Measurements from ENCODE around the gene VGF.
"Not testable (repeated sequence)": the region's sequence is repeated elsewhere in the genome, so short reads cannot be mapped to it uniquely, and the experiment has no call there.

Gene VGF

DNA sequence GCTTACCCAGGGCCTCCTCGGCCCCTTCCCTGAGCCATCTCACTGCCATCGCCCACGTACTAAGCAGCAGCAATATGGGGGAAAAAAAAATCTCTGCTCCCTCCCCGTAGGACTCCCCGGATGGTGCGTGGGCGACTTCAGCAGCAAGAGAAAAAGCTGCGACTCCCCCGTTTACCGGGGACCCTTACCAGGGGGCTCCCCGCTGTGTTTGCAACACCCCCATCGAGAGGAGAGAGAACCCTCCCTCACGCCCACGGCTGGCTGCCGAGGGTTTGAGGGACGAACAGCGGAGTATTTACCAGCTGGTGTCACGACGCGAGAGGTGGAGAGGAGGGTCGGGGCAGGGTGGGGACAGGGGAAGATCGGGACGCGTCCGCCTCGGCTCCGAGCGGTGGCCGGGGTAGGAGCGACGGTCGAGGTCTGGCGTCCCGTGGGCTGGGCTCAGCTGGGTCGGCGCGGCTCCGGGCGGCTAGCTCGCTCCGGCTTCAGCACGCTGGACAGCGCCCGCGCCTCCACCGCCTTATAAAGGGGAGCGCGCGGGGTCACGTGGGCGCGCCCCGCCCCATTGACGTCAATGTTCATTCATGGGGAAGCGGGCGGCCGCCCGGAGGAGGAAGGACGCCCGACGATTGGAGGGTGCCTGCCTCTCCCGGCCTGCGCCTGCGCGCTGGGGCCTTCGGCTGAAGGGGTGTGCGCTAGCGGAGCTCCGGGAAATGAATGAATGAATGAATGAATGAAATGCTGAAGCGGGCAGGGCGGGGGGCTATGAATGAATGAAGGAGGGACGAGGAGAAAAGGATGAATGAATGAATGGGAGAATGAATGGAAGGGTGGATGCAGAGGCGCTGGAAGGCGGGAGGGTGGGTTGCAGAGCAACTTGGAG is at the start of gene VGF:
Gene VGF (minus strand): TSS at position 495 of the 883 bp plus-strand sequence. CDS start 726 bp downstream, outside the sequence.
- peak; percentile 99 for DNase-seq
- in situ Hi-C loops (cut with HindIII; ENCODE audit: low pct_ligation_motif_present, low pct_unique_long_range_greater_than_20kb, low sequenced_read_pairs): no loop called here

DNA sequence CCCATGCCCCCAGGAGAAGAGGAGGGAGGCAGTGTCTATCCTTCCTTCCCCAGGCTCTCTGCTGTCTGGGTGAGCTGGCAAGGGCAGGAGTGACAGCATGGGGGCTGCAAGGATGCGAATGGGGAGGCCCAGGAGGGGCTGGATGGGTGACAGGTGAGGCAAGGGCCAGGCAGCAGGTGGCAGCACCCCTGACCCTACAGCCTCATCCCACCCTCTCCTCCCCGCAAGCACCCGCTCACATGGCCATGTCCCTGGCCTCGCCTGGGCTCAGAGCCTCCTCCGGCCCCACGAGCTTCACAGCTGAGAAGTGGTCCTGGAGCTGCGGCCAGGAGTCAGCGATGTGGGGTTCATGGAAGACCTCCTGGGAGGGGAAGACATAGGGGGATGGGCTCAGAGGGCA is 46.6 kb upstream of the VGF start:
- no peak for DNase-seq
- in situ Hi-C loops (cut with HindIII; ENCODE audit: low pct_ligation_motif_present, low pct_unique_long_range_greater_than_20kb, low sequenced_read_pairs): no loop called here

DNA sequence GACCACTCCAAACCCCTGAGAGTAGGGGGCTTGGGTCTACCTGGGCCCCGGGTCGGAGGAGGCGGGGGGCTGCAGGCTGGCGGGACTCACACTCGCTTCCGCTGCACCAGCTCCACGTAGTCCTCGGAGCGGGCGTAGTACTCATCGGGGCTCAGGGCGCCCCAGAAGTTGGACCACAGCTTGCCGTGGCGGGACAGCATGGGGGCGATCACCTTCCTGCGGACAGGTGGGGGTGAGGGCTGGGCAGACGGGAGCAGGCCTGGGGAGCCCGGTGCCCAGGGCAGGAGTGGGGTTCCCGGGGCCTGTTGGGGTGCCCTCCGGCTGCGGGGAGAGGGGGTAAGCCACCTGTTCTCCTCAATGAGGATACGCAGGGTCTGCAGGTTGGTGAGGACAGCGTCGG is 46.1 kb upstream of the VGF start:
- no peak for DNase-seq
- in situ Hi-C loops (cut with HindIII; ENCODE audit: low pct_ligation_motif_present, low pct_unique_long_range_greater_than_20kb, low sequenced_read_pairs): no loop called here

DNA sequence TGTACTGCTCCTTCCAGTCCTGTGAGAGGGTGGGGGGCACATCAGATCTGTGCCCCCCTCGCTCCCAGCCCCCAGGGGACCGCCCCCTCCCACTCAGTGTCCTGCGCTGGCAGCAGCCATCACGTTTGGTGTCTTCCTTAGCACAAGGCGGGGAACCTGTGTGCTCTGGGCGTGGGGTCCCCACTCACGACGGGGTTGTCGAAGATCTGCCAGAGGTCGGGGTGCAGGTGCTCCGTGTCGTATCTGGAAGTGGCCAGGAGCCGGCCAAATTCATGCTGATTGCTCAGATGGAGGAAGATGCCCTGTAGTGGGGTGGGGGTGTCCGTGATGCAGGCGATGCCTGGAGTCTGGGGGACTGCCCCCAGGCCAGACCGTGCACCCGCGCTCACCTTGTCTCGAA is 44.8 kb upstream of the VGF start:
- in situ Hi-C loops (cut with HindIII; ENCODE audit: low pct_ligation_motif_present, low pct_unique_long_range_greater_than_20kb, low sequenced_read_pairs): no loop called here
- DNase-seq: no peak

DNA sequence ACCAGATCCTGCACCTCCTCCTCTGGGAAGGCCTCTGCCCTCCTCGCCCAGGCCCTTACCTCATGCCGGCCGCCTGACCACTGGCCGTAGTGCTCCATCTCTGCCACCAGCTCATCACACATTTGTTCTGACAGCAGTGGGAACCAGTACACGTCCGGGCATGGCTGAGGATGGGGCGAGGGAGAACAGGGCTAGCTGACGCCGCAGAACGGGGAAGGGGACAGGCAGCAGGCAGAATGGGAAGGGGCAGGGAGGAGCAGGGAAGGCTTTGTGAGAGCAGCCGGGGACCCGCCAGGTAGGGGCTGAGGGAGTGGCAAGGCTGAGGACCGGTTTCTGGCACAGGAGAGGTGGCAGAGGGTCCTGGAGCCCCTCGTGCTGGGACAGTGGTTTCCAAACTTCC is 43.4 kb upstream of the VGF start:
- DNase-seq: no peak
- in situ Hi-C loops (cut with HindIII; ENCODE audit: low pct_ligation_motif_present, low pct_unique_long_range_greater_than_20kb, low sequenced_read_pairs): no loop called here

DNA sequence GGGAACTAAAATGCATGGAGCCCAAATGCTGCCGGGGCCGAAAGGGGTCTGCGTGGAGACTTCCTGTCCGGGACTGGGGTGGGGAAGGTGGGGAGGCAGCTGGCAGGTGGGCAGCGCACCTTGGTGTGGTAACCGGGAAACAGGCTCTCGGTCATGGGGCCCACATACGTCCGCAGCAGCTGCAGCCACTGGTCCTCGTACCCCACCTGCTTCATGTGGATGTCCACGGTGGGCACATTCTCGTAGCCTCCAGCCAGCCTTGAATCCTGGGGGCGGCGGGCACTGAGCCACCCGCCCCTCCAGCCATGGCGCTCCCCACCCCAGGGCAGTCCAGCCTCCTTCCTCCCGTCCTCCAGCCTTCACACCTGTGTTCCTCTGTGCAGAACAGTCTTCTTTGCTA is 42.1 kb upstream of the VGF start:
- in situ Hi-C loops (cut with HindIII; ENCODE audit: low pct_ligation_motif_present, low pct_unique_long_range_greater_than_20kb, low sequenced_read_pairs): no loop called here
- DNase-seq: no peak

DNA sequence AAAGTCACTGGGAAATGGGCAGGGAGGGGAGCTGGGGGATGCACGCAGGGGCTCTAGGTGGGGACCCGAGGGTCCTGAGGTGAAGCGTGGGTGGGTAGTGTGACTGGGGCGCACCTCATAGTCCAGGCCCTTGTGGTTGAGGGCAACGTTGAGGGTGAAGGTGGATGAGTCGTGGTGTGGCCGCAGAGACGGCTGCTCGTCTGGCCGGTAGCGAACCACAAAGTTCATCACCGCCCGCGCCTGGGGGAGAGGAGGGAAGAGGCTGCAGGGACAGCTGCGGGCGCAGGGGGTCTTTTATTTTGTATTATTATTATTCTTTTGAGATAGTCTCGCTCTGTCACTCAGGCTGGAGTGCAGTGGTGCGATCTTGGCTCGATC is 41.3 kb upstream of the VGF start:
- no peak for DNase-seq
- in situ Hi-C loops (cut with HindIII; ENCODE audit: low pct_ligation_motif_present, low pct_unique_long_range_greater_than_20kb, low sequenced_read_pairs): no loop called here

DNA sequence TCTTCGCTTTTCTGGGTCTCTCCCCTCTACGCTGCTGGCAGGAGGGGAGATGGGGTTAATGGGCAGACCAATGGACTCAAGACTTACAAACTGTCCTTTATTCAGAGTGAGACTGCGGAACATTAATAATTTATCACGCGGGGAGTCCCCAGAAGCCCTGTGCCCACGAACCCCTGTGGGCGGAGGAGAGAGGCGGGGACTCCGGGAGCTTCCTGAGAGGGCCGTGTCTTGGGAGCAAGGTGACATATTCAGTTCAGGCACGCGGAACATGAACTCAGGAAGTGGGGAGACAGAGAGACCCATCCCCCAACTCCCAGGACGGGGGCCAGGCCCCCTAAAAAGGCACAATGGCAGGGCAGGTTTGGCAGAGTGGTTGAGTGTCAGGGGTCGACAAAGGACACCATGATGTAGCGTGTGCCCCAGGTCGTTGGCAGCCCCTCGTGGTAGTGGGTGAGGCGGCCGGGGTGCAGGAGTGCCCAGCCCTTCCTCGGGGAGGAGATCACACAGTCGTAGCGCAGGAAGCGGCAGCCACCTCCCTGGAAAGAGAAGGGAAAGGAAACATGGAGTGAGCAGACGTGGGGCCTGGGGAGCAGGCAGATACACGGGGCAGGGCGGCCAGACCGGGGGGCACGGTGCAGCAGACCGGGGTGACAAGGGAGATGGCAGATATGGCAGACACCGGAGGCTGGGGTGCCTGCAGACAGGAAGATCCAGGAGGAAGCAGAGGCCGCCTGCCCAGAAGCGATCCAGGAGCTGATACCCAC is 40.7 kb upstream of the VGF start:
- DNase-seq: no peak
- in situ Hi-C loops (cut with HindIII; ENCODE audit: low pct_ligation_motif_present, low pct_unique_long_range_greater_than_20kb, low sequenced_read_pairs): no loop called here

DNA sequence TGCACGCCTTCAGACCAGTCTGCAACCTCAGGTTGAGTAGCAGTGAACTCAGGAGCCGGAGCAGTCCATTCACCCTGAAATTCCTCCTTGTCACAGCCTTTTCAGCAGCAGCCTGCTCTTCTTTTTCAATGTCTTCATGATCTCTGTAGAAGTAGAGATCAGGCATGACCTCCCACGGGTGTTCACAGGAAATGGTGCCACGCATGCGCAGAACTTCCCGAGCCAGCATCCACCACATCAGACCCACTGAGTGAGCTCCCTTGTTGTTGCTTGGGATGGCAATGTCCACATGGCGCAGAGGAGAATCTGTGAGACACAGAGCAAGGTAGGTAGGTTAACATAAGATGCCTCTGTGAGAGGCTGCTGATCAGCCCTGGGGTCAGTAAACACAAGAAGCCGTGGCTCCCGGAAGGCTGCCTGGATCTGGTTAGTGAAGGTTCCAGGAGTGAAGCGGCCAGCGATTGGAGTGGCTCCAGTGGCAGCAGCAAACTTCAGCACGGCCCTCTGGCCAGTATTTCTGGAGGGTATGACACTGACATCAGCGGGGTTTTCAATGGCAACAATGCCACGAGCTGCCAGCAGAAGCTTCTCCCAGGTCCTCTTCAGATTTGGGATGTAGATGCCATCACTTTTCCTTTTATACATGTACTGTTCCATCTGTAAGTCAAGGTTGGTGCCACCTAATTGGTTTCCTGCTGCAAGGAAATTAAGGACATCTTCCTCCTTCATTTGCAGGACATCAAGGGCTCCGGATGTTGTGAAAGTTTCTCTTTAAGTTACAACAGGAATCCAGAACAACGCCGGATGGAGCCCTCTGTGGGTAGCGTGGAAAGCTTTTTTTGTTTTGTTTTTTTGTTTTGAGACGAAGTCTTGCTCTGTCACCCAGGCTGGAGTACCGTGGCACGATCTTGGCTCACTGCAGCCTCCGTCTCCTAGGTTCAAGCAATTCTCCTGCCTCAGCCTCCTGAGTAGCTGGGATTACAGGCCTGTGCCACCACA is 38.7 kb upstream of the VGF start:
- in situ Hi-C loops (cut with HindIII; ENCODE audit: low pct_ligation_motif_present, low pct_unique_long_range_greater_than_20kb, low sequenced_read_pairs); DNase-seq: not testable (repeated sequence)

DNA sequence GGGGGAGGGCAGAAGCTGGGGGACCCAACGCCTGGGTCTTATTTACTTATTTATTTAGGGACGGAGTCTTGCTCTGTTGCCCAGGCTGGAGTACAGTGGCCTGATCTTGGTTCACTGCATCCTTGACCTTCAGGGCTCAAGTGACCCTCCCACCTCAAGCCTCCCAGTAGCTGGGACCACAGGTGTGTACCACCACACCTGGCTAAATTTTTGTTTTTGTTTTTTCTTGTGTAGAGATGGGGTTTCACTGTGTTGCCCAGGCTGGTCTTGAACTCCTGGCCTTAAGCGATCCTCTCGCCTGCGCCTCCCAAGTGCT is 37.2 kb upstream of the VGF start:
- in situ Hi-C loops (cut with HindIII; ENCODE audit: low pct_ligation_motif_present, low pct_unique_long_range_greater_than_20kb, low sequenced_read_pairs): no loop called here
- no peak for DNase-seq

DNA sequence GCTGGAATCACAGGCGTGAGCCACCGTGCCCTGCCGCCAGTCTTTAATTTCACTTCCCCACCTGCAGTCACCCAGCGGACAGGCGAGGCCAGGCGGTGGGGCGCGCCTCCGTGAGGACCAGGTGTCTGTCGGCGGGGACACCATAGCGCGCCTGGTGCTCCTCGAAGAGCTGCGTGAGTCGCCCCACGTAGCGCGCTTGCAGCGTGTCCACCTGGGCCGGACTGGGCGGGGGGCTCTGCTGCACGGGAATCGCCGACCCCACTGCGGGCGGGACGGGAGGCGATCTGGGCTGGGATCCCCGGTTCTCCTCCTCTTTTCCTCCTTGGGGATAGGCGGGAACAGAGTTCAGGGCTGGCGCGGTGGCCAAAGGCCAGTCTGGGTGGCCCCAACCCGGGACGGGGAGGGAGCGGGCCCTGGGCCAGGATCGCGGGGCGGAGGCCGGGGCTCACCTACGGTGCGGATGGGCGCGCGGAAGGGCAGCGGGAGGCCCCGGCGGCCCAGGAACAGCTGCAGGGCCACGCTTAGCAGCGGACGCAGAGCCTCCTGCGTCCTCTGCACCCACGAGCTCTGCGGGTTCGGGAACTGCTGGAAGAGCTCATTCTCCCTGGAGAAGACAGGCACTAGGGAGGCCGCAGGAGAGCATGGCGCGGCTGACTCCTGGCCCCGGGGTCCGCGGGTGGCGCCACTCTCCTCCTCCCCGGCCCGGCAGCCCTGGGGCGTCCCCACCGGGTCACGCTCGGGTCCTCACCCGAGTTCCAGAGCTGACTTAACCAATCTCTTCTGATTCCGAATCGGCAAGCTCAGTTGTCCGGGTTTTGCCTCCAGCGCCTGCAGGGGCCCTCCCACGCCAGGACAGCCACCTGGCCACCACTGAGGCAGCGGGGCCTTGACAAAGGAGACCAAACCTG is 36.6 kb upstream of the VGF start:
- in situ Hi-C loops (cut with HindIII; ENCODE audit: low pct_ligation_motif_present, low pct_unique_long_range_greater_than_20kb, low sequenced_read_pairs): no loop called here
- no peak for DNase-seq

DNA sequence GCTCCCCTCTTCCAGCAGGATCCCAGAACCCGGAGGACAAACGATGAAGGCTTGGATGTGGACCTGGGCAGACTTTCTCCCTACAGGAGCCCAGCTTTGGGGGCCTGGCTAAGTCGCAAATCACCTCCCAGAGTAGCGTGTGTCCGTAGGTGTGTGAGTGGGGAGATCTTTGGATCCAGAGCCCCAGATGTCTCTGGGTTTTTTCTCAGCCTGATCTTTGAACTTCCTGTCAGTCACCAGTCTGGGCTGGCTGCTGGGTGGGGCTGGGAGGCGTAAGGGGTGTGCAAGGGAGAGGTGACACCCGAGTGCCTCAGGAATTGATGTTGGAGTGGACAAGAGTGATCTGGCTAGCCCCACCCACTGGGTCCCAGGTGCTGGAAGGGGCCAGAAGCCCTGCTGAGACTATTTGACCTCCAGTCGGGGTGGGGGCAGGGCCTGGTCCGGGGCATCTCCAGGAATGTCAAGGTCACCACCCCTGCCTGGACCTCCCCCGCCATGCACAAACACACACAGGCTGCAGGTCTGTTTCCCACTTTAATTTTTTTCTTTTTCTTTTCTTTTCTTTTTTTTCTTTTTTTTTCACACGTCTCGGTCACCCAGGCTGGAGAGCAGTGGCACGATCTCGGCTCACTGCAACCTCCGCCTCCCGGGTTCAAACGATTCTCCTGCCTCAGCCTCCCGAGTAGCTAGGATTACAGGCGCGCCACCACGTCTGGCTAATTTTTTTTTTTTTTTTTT is 35.7 kb upstream of the VGF start, which contains the start of gene MOGAT3:
Gene MOGAT3 (minus strand): TSS at position 175 of the 738 bp plus-strand sequence. CDS start 182 bp downstream, outside the sequence.
- DNase-seq: no peak
- in situ Hi-C loops (cut with HindIII; ENCODE audit: low pct_ligation_motif_present, low pct_unique_long_range_greater_than_20kb, low sequenced_read_pairs): no loop called here

DNA sequence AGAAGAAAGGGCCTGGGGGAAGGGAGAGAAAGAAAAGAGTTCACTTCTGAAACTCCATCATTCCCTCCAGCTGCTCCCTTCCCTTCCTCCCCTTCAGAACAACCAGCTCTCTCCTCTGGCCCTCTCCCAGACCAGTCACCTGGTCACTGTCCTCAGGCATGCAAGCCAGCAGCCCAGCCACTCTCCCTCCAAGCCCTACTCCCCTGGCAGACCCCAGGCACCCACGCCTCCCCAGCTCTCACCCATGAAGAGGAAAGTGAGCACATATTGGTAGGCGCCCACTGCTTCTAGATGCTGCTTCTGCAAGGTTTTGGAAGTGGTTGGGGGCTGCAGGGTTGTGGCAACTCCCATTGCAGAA is 35.1 kb upstream of the VGF start:
- DNase-seq: no peak
- in situ Hi-C loops (cut with HindIII; ENCODE audit: low pct_ligation_motif_present, low pct_unique_long_range_greater_than_20kb, low sequenced_read_pairs): no loop called here

DNA sequence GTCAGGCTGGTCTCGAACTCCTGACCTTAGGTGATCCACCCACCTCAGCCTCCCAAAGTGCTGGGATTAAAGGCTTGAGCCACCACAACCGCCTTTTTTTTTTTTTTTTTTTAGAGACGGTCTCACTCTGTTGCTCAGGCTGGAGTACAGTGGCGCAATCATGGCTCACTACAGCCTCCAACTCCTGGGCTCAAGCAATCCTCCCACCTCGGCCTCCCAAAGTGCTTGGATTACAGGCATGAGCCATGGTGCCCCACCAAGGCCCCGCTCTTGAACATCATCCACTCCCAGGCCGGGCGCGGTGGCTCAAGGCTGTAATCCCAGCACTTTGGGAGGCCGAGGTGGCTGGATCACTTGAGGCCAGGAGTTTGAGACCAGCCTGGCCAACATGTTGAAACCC is 34.2 kb upstream of the VGF start:
- DNase-seq; in situ Hi-C loops (cut with HindIII; ENCODE audit: low pct_ligation_motif_present, low pct_unique_long_range_greater_than_20kb, low sequenced_read_pairs): not testable (repeated sequence)

DNA sequence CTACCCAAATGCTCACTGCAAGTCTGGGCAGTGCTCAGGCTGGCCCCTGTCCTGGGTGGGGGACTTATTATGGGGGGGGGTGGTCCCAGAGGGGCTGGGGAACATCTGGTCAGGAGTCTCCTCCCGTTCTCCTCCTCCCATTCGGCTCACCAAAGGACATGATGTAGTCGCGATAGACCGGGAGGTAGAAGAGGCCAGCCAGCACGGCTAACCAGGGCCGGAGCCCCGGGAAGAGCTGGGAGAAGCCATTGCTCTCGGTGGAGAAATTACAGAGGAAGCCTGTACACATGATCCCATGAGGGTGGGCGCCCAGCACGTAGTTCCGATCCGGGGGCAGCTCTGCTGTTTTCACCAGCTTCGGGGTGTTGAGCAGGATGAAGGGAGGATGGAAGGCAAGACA is 33.1 kb upstream of the VGF start:
- in situ Hi-C loops (cut with HindIII; ENCODE audit: low pct_ligation_motif_present, low pct_unique_long_range_greater_than_20kb, low sequenced_read_pairs): no loop called here
- no peak for DNase-seq

DNA sequence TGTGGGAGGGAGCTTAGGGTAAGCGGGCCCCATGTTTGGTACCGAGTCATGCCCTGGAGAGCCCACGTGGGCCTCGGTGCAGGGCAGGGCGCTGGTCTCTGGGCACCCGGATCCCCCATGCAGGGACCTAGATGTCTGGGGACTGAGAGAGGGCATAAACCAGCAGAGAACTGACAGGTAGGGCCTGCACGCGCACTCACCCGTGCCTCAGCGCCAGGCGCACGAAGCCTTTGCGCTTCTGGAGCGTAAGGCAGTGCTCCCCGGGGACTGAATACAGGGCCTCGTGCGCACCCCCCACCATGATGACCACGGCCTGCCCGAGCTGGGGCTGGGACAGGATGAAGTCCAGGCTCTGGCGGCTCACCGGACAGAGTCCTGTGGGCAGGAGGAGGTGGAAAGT is 32.6 kb upstream of the VGF start:
- in situ Hi-C loops (cut with HindIII; ENCODE audit: low pct_ligation_motif_present, low pct_unique_long_range_greater_than_20kb, low sequenced_read_pairs): no loop called here
- DNase-seq: no peak

DNA sequence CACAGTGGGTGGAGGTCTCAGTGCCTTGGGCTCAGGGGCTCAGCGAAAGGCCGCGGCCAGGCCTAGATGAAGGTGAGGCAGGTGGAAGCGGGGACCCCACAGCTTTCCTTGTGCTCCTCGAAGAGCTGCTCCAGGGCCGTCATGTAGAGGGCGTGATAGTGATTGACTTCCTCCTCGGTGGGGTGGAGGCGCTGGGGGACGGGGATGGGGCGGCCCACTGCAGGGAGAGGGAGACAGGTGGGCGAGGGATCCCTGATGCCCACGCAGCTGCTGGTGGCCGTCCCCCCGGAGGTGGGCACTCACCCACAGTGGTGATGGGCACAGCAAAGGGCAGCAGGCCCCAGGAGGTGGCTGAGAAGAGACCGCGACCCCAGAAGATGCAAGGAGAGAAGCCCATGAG is 30.5 kb upstream of the VGF start:
- in situ Hi-C loops (cut with HindIII; ENCODE audit: low pct_ligation_motif_present, low pct_unique_long_range_greater_than_20kb, low sequenced_read_pairs): no loop called here
- no peak for DNase-seq

Measured in ACHN (cell line).